Activated T-cell treated with anti-CD3 and anti-CD28 coated beads, Interleukin-2, amount 50 U/mL, for 1 hour (primary cell): ENCODE measurements around the gene EIF4G3.
"Not testable (repeated sequence)": the region's sequence is repeated elsewhere in the genome, so short reads cannot be mapped to it uniquely, and the experiment has no call there.

ENCODE experiments used
- DNase-seq: peaks from one replicate; pipeline ENCODE4 v3.0.0-alpha.2; 2020

EIF4G3 gene

GRCh38 chr1:20854529-20854928 is 322.2 kb downstream of the EIF4G3 start:
- DNase-seq: no peak

GRCh38 chr1:20851791-20852190 is 324.9 kb downstream of the EIF4G3 start:
- not testable (repeated sequence) for DNase-seq

- no peak for DNase-seq
These were observed 326.7 kb downstream of the EIF4G3 start for GRCh38 chr1:20850021-20850420.

- DNase-seq: no peak
These were observed 327.6 kb downstream of the EIF4G3 start for GRCh38 chr1:20849100-20849499.

GRCh38 chr1:20848162-20848561 is 328.5 kb downstream of the EIF4G3 start:
- no peak for DNase-seq

GRCh38 chr1:20847611-20848080 is 329.1 kb downstream of the EIF4G3 start:
- DNase-seq: no peak

- DNase-seq: no peak
These were observed 330.0 kb downstream of the EIF4G3 start for GRCh38 chr1:20846461-20847374.

GRCh38 chr1:20840731-20841130 is 336.0 kb downstream of the EIF4G3 start:
- no peak for DNase-seq

GRCh38 chr1:20837554-20838192 is 339.0 kb downstream of the EIF4G3 start:
- DNase-seq: no peak

GRCh38 chr1:20836230-20836629 is 340.5 kb downstream of the EIF4G3 start:
- DNase-seq: no peak

GRCh38 chr1:20834780-20835179 is 341.9 kb downstream of the EIF4G3 start:
- DNase-seq: no peak

- no peak for DNase-seq
These were observed 342.5 kb downstream of the EIF4G3 start for GRCh38 chr1:20834192-20834591.

- no peak for DNase-seq
These were observed 346.3 kb downstream of the EIF4G3 start for GRCh38 chr1:20830378-20830777.

GRCh38 chr1:20829946-20830345 is 346.8 kb downstream of the EIF4G3 start:
- no peak for DNase-seq

GRCh38 chr1:20829531-20829930 is 347.2 kb downstream of the EIF4G3 start:
- DNase-seq: no peak

GRCh38 chr1:20823845-20824244 is 352.9 kb downstream of the EIF4G3 start:
- DNase-seq: no peak

GRCh38 chr1:20821466-20821865 is 355.2 kb downstream of the EIF4G3 start:
- DNase-seq: no peak

GRCh38 chr1:20819818-20820217 is 356.9 kb downstream of the EIF4G3 start:
- no peak for DNase-seq

GRCh38 chr1:20814534-20814871 is 362.2 kb downstream of the EIF4G3 start:
- no peak for DNase-seq

GRCh38 chr1:20811916-20812315 is 364.8 kb downstream of the EIF4G3 start:
- DNase-seq: no peak

- DNase-seq: no peak
These were observed 383.5 kb downstream of the EIF4G3 start for GRCh38 chr1:20793236-20793635.

- no peak for DNase-seq
These were observed 384.5 kb downstream of the EIF4G3 start for GRCh38 chr1:20792196-20792595.

GRCh38 chr1:20790785-20791184 is 385.9 kb downstream of the EIF4G3 start:
- no peak for DNase-seq

GRCh38 chr1:20789598-20789997 is 387.1 kb downstream of the EIF4G3 start:
- not testable (repeated sequence) for DNase-seq
